Fibroblast of mammary gland (primary cell): ENCODE results near the gene SEC23B.

ENCODE experiments used
- DNase-seq: peaks from one replicate; pipeline ENCODE4 v3.0.0-alpha.2; 2010; ENCODE audit warnings: low read depth
- H3K4me3 ChIP-seq: 2 replicates; pipeline ENCODE4 v1.5.1; 2011; ENCODE audit warnings: low read depth, mild to moderate bottlenecking, low read length, moderate library complexity; ENCODE audit not compliant: control insufficient read depth
- CTCF ChIP-seq: conservative IDR thresholded peaks from 2 replicates; pipeline ENCODE4 v1.5.1; 2011; ENCODE audit warnings: low read depth, low read length, inconsistent platforms; ENCODE audit not compliant: control insufficient read depth, insufficient read depth

SEC23B gene

GRCh38 chr20:18553746-18554145 is 46.0 kb downstream of the SEC23B start:
- no peak for DNase-seq
- TF ChIP-seq CTCF = no peak
- H3K4me3 ChIP-seq = no peak overlapping the region

- H3K4me3 ChIP-seq = peak within 1 kb of the TSS; percentile 91
- no peak for TF ChIP-seq CTCF
- DNase-seq = peak; percentile 86
Measured at GRCh38 chr20:18566892-18567738, 59.4 kb downstream of the SEC23B start, which contains the start of gene SMIM26. SMIM26 (plus strand) TSS chr20:18567432; CDS start chr20:18567479, 47 bp downstream.

DNA sequence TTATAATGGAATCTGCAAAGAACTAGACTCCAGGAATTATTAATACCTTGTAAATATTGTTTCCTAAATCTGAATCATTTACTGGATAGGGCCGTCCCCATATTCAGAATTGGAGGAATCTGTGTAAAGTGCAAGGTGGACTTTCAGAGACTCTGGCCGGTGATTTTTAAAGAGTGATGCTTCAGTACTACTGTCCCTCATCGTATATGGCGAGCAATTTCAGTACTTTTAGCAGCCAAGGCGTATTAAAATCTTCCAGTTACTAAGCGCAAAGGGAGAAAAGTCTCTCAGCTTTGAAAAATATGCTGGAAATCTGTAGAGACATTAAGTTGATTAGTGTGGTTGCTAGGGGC is 60.0 kb downstream of the SEC23B start:
- no peak for DNase-seq
- no peak for TF ChIP-seq CTCF
- H3K4me3 ChIP-seq = peak overlapping the region; percentile 91

- no peak overlapping the region for H3K4me3 ChIP-seq
- no peak for DNase-seq
- no peak for TF ChIP-seq CTCF
Measured at GRCh38 chr20:18571009-18571408, 63.3 kb downstream of the SEC23B start.

DNA sequence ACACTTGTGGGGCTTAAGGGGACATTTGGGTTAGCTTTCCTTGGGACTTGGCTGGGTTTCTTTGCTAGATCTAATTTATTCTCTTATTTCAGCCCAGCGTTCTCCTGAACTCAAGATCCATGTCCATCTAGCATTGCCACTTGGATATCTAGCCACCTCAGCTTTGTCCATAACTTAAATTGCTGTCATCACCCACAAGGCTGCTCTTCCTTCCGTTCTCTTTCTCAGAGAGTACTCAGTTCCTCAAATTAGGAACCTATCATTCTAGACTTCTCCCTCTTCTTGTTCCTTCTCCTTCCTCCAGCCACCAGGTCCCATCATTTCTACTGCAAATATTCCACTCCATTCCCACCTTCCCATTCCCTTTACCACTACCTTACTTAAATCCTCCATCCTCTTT is 63.8 kb downstream of the SEC23B start:
- DNase-seq = no peak
- no peak overlapping the region for H3K4me3 ChIP-seq
- no peak for TF ChIP-seq CTCF

DNA sequence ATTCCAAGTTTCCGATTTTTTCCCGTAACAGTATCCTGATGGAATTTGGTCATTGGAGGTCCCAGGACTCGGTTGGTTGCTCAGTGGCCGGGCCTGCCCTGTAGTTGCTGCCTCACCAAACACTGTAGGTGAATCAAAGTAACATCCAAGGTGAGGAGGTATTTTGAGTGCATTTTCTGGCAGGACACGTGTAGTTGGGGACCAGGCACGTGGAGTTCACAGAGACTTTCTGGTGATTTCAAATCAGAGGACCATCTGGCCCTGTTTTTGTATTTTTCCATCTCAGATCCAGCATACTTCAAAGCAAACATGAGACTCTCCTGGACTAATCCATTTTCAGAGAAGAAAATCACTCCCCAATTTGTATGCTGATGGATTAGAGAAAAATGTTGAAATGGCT is 70.2 kb downstream of the SEC23B start:
- no peak for TF ChIP-seq CTCF
- DNase-seq = no peak
- H3K4me3 ChIP-seq = no peak overlapping the region
